Kidney tubule cell (primary cell): Measurements from ENCODE around the gene WNT5B.

ENCODE experiments used
- DNase-seq: peaks from one replicate; pipeline ENCODE4 v3.0.0-alpha.2; 2018; ENCODE audit warnings: low spot score

WNT5B gene

GRCh38 chr12:1651946-1652345 is 22.9 kb downstream of the WNT5B start:
- DNase-seq = no peak

- peak; percentile 12 for DNase-seq
Measured at GRCh38 chr12:1655225-1655788, 26.3 kb downstream of the WNT5B start.

GRCh38 chr12:1656902-1657301 is 27.9 kb downstream of the WNT5B start:
- DNase-seq = no peak

GRCh38 chr12:1657688-1658087 is 28.7 kb downstream of the WNT5B start:
- DNase-seq = no peak

GRCh38 chr12:1660304-1661187 is 31.5 kb downstream of the WNT5B start:
- DNase-seq = peak; percentile 57

GRCh38 chr12:1661553-1662335 is 32.7 kb downstream of the WNT5B start:
- peak; percentile 93 for DNase-seq

GRCh38 chr12:1662761-1663439 is 33.9 kb downstream of the WNT5B start:
- peak; percentile 43 for DNase-seq

GRCh38 chr12:1663440-1664132 is 34.6 kb downstream of the WNT5B start:
- DNase-seq = no peak

GRCh38 chr12:1665366-1665765 is 36.3 kb downstream of the WNT5B start:
- DNase-seq = no peak

GRCh38 chr12:1666215-1666614 is 37.2 kb downstream of the WNT5B start:
- no peak for DNase-seq

- DNase-seq = no peak
Measured at GRCh38 chr12:1666685-1667162, 37.7 kb downstream of the WNT5B start.

GRCh38 chr12:1668833-1669543 is 40.0 kb downstream of the WNT5B start:
- DNase-seq = no peak

GRCh38 chr12:1670358-1671268 is 41.6 kb downstream of the WNT5B start:
- DNase-seq = peak; percentile 35

GRCh38 chr12:1676043-1676442 is 47.0 kb downstream of the WNT5B start:
- no peak for DNase-seq

GRCh38 chr12:1680804-1681492 is 51.9 kb downstream of the WNT5B start:
- no peak for DNase-seq

- no peak for DNase-seq
Measured at GRCh38 chr12:1681493-1681807, 52.4 kb downstream of the WNT5B start.

- peak; percentile 23 for DNase-seq
Measured at GRCh38 chr12:1688086-1688710, 59.2 kb downstream of the WNT5B start.

- peak; percentile 97 for DNase-seq
Measured at GRCh38 chr12:1690578-1691122, 61.6 kb downstream of the WNT5B start, which contains the start of gene ADIPOR2. ADIPOR2 (plus strand) TSS chr12:1691070; CDS start chr12:1754344, 63,274 bp downstream.
